HuH-7.5 (cell line): ENCODE measurements around the gene RPL7A.
A peak's percentile ranks its signal among the peaks of the same experiment; 100 is the strongest.
"Not testable (repeated sequence)": the region's sequence is repeated elsewhere in the genome, so short reads cannot be mapped to it uniquely, and the experiment has no call there.

Experiments
- DNase-seq: peaks from one replicate; pipeline ENCODE4 v3.0.0; 2011; ENCODE audit warnings: low spot score

RPL7A gene

GRCh38 chr9:133327834-133328484 is 20.1 kb upstream of the RPL7A start:
- no peak for DNase-seq

- not testable (repeated sequence) for DNase-seq
Measured at GRCh38 chr9:133329306-133330156, 18.5 kb upstream of the RPL7A start.

- DNase-seq = no peak
Measured at GRCh38 chr9:133331221-133331620, 16.8 kb upstream of the RPL7A start.

- no peak for DNase-seq
Measured at GRCh38 chr9:133331641-133332380, 16.2 kb upstream of the RPL7A start.

GRCh38 chr9:133332381-133332730 is 15.7 kb upstream of the RPL7A start:
- no peak for DNase-seq

GRCh38 chr9:133333011-133333410 is 15.0 kb upstream of the RPL7A start:
- DNase-seq = no peak

- no peak for DNase-seq
Measured at GRCh38 chr9:133333566-133333965, 14.5 kb upstream of the RPL7A start.

GRCh38 chr9:133334161-133334560 is 13.9 kb upstream of the RPL7A start:
- no peak for DNase-seq

GRCh38 chr9:133334888-133335287 is 13.1 kb upstream of the RPL7A start:
- not testable (repeated sequence) for DNase-seq

GRCh38 chr9:133335924-133336811 is 11.8 kb upstream of the RPL7A start, which contains the start of gene SURF6:
Gene SURF6, minus strand, starts transcription at chr9:133336188. Its CDS starts 56 bp downstream, at chr9:133336132.
- peak; percentile 92 for DNase-seq

- no peak for DNase-seq
Measured at GRCh38 chr9:133339641-133340040, 8.4 kb upstream of the RPL7A start.

GRCh38 chr9:133340256-133340655 is 7.8 kb upstream of the RPL7A start:
- DNase-seq = no peak

GRCh38 chr9:133340916-133341315 is 7.1 kb upstream of the RPL7A start:
- no peak for DNase-seq

GRCh38 chr9:133341369-133342068 is 6.5 kb upstream of the RPL7A start:
- DNase-seq = no peak

GRCh38 chr9:133342069-133342406 is 6.0 kb upstream of the RPL7A start:
- DNase-seq = no peak

- DNase-seq = no peak
Measured at GRCh38 chr9:133342570-133342969, 5.4 kb upstream of the RPL7A start.

- DNase-seq = no peak
Measured at GRCh38 chr9:133344071-133344470, 3.9 kb upstream of the RPL7A start.

GRCh38 chr9:133344979-133345378 is 3.0 kb upstream of the RPL7A start:
- no peak for DNase-seq

GRCh38 chr9:133345596-133345995 is 2.4 kb upstream of the RPL7A start:
- DNase-seq = no peak

GRCh38 chr9:133346021-133346785 is 1.8 kb upstream of the RPL7A start:
- no peak for DNase-seq
